Vagina (tissue), 2 donors: ENCODE data around the gene NOP14.

Source experiments
- POLR2AphosphoS5 ChIP-seq, 2 donors: sonication (generic); formaldehyde crosslinking; IDR thresholded peaks; one replicate each; pipeline ENCODE4 v1.9.0; 2017; ENCODE audit warnings: antibody characterized with exemption in 2 of 2, mild to moderate bottlenecking in 2 of 2, low read depth in 1 of 2; ENCODE audit not compliant: insufficient read depth in 1 of 2
- TF ChIP-seq, protein P1 (sequence below), 3 experiments: fragments of 450-650 bp in 2 of 3; fragments of 200-600 bp in 1 of 3; sonication (generic) in 1 of 3; IDR thresholded peaks; one replicate each; pipeline ENCODE4 v1.5.1; 2017 to 2019; ENCODE audit warnings: antibody characterized with exemption in 3 of 3, mild to moderate bottlenecking in 2 of 3, moderate library complexity in 2 of 3

DNA sequence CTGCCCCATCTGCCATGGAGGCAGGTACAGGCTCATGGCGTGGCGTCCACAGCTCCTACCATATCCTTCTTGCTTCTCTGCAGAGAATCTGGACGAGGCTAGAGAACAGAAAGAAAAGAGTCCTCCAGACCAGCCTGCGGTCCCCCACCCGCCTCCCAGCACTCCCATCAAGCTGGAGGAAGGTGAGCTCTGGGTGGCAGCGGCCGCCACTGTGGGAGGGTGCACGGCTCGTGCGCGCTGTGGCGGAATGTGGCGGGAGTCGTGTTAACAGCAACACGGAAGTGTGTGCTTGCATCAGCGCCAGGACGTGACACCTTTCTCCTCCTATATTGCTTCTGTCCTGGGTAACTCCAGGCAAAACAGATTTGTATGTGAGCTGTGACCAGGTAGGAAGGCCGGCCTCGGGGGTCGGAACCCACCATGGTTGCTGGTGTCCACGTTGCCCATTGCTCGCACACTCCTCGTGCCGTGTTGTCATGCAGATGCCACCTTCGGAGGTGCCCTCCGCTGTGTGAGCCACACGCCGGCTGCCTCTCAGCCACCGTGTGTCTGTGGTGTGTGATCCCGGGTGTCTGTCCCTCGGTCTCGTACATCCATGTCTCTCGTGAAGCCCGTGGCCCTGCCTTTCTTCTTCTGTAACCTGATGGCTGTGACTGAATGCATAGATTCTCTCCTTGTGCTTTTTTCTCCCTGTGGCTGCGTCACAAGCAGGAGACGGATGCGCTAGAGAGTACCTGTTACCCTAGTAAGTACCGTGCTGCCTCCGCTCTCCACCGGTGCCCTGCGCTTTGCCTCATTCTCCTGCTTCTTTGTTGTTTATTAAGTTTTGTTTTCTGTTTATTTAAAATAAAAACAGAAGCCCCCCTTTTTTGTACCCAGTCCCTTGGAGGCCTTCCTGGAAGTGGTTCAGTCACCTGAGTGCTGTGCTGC is 37.0 kb downstream of the NOP14 start:
- TF ChIP-seq, protein P1, sequence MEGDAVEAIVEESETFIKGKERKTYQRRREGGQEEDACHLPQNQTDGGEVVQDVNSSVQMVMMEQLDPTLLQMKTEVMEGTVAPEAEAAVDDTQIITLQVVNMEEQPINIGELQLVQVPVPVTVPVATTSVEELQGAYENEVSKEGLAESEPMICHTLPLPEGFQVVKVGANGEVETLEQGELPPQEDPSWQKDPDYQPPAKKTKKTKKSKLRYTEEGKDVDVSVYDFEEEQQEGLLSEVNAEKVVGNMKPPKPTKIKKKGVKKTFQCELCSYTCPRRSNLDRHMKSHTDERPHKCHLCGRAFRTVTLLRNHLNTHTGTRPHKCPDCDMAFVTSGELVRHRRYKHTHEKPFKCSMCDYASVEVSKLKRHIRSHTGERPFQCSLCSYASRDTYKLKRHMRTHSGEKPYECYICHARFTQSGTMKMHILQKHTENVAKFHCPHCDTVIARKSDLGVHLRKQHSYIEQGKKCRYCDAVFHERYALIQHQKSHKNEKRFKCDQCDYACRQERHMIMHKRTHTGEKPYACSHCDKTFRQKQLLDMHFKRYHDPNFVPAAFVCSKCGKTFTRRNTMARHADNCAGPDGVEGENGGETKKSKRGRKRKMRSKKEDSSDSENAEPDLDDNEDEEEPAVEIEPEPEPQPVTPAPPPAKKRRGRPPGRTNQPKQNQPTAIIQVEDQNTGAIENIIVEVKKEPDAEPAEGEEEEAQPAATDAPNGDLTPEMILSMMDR (IDR thresholded peaks at IDR 0.05), result no peak
- no peak for TF ChIP-seq POLR2AphosphoS5 (IDR thresholded peaks at IDR 0.05; ENCODE audit: insufficient read depth in 1 of 2, low read depth in 1 of 2)
